ENCODE data around the gene ZNF860.

Gene ZNF860

GRCh38 chr3:32021155-32021554 lies 39.6 kb downstream of the ZNF860 start:
- DNase-seq (ENCODE audit: extremely low spot score): no peak
- ChIA-PET POLR2A (no interaction called here), CTCF (interaction anchor here (0.9 to 1.5 kb wide), 2 partner anchors 12 to 156 kb away, joined by 3 read pairs; no protein-coding TSS in a partner anchor)
- TF ChIP-seq, protein P1, sequence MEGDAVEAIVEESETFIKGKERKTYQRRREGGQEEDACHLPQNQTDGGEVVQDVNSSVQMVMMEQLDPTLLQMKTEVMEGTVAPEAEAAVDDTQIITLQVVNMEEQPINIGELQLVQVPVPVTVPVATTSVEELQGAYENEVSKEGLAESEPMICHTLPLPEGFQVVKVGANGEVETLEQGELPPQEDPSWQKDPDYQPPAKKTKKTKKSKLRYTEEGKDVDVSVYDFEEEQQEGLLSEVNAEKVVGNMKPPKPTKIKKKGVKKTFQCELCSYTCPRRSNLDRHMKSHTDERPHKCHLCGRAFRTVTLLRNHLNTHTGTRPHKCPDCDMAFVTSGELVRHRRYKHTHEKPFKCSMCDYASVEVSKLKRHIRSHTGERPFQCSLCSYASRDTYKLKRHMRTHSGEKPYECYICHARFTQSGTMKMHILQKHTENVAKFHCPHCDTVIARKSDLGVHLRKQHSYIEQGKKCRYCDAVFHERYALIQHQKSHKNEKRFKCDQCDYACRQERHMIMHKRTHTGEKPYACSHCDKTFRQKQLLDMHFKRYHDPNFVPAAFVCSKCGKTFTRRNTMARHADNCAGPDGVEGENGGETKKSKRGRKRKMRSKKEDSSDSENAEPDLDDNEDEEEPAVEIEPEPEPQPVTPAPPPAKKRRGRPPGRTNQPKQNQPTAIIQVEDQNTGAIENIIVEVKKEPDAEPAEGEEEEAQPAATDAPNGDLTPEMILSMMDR (IDR thresholded peaks at IDR 0.05; ENCODE audit: control extremely low read depth, extremely low read depth, low read depth, missing control alignments): no peak

- ChIA-PET POLR2A (no interaction called here), CTCF (interaction anchor here (1.0 to 1.5 kb wide), 2 partner anchors 122 to 156 kb away, joined by 3 read pairs; no protein-coding TSS in a partner anchor)
- DNase-seq (ENCODE audit: extremely low spot score): no peak
- TF ChIP-seq, protein P1 (IDR thresholded peaks at IDR 0.05; ENCODE audit: control extremely low read depth, extremely low read depth, low read depth, missing control alignments): no peak
These were observed 40.2 kb downstream of the ZNF860 start for GRCh38 chr3:32021748-32022147.

DNA sequence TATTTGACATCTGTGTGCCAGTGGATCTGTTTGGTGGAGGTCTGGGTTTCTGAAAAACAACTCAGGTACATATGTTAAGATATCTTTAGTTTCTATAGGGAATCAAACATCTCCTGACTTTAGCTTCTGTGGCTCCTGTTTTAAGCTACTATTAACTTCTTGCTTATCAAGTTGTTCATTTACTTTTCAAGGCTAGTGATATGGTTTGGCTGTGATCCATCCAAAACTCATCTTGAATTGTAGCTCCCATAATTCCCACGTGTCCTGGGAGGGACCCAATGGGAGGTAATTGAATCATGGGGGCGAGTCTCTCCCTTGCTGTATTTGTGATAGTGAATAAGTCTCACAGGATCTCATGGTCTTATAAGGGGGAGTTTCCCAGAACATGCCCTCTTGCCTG lies 41.4 kb downstream of the ZNF860 start:
- TF ChIP-seq, protein P1 (IDR thresholded peaks at IDR 0.05; ENCODE audit: control extremely low read depth, extremely low read depth, low read depth, missing control alignments): no peak
- ChIA-PET CTCF (no interaction called here), POLR2A (no interaction called here)
- no peak for DNase-seq (ENCODE audit: extremely low spot score)

DNA sequence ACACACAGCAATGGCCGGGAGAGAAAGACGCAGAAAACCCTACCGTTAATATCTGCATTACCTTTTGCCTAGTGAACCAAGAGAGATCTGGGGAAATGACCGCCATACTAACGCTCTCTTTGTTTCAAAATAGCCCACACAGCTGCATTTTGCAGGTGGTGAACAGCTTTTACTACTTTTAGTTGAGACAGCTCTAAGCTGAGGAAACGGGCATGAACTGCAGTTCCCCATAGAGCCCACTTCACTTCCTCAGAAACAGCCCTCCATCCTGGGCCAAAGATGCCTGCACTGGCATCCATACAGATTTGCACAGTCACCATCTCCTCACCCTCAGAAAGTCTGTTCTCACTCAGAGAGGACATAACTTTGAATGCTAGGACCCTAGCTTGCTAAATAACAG lies 45.0 kb downstream of the ZNF860 start:
- TF ChIP-seq, protein P1 (IDR thresholded peaks at IDR 0.05; ENCODE audit: control extremely low read depth, extremely low read depth, low read depth, missing control alignments): no peak
- no peak for DNase-seq (ENCODE audit: extremely low spot score)
- ChIA-PET POLR2A (no interaction called here), CTCF (no interaction called here)

GRCh38 chr3:32037932-32038267 lies 56.4 kb downstream of the ZNF860 start:
- POLR2A ChIA-PET: no interaction called here
- TF ChIP-seq, protein P1 (IDR thresholded peaks at IDR 0.05; ENCODE audit: control extremely low read depth, extremely low read depth, low read depth, missing control alignments): no peak
- DNase-seq (ENCODE audit: extremely low spot score): no peak
- CTCF ChIA-PET: interaction anchor here (1.3 kb wide), 1 partner anchor 18 kb away, joined by 4 read pairs; no protein-coding TSS in a partner anchor

GRCh38 chr3:32041316-32041715 lies 59.8 kb downstream of the ZNF860 start:
- ChIA-PET CTCF (no interaction called here), POLR2A (no interaction called here)
- TF ChIP-seq, protein P1 (IDR thresholded peaks at IDR 0.05; ENCODE audit: control extremely low read depth, extremely low read depth, low read depth, missing control alignments): no peak
- DNase-seq (ENCODE audit: extremely low spot score): no peak

Data from GM10248 (cell line).